K562 (cell line): ENCODE results near the gene KDM2B. TPM values are rescaled to one million over a fixed set of nuclear protein-coding genes. Genes with fewer than 3 reads are reported as not detected.
A peak's percentile ranks its signal among the peaks of the same experiment; 100 is the strongest.

Experiments used
- ATAC-seq: fragments of 200-7000 bp; cut with Tn5 transposase; 3 replicates; pipeline ENCODE4 v1.9.1; 2020; ENCODE audit warnings: moderate library complexity
- BruUV-seq: library from RNA; stranded (reverse); fragments of 400-500 nt; replicated peaks from 2 replicates; lab custom pipeline; 2021; lab: Mats Ljungman, UMichigan
- CTCF ChIA-PET: fragments of 300-600 bp; formaldehyde crosslinking; extraction: SDS; loops from one replicate; lab custom pipeline; 2021; ENCODE audit warnings: low intra/inter-chr PET ratio; lab: Yijun Ruan, JAX
- POLR2A ChIA-PET: fragments of 300-600, 350-650 bp; sonication (Branson Sonifier 250); formaldehyde crosslinking; extraction: SDS; loops from one replicate; lab custom pipeline; 2021; ENCODE audit warnings: antibody characterized with exemption, inconsistent platforms; lab: Yijun Ruan, JAX
- DNase-seq, 4 experiments: peaks; one replicate each; pipeline versions ENCODE4 v3.0.0 to v3.0.0-alpha.2; 2011 to 2018; ENCODE audit warnings: low spot score in 3 of 4, mixed read lengths in 3 of 4; ENCODE audit errors: extremely low read depth in 1 of 4
- FAIRE-seq: peaks from 2 replicates; lab custom pipeline; 2011; peaks lifted over from hg19 to GRCh38; lab: Jason Lieb, UNC
- H2AFZ ChIP-seq: 2 replicates; pipeline ENCODE4 v1.6.0; 2011; ENCODE audit warnings: low read depth, low read length, control low read depth, inconsistent platforms
- H3K27ac ChIP-seq: fragments of 200-600 bp; 3 replicates; pipeline ENCODE4 v1.8.0; 2011; ENCODE audit warnings: low read depth, mild to moderate bottlenecking, control low read depth, inconsistent platforms, low read length, moderate library complexity, mixed read lengths; ENCODE audit errors: extremely low read depth
- H3K27me3 ChIP-seq, 2 experiments: fragments of 300-600 bp in 1 of 2; 2 replicates in 1 of 2; 3 replicates in 1 of 2; pipeline versions ENCODE4 v1.6.0 to v1.8.0; 2011; ENCODE audit warnings: inconsistent platforms in 2 of 2, low read length in 2 of 2, mild to moderate bottlenecking in 1 of 2, mixed read lengths in 1 of 2, moderate library complexity in 1 of 2; ENCODE audit not compliant: control insufficient read depth in 2 of 2, insufficient read depth in 2 of 2
- H3K36me3 ChIP-seq: fragments of 300-600 bp; 3 replicates; pipeline ENCODE4 v1.8.0; 2011; ENCODE audit warnings: mild to moderate bottlenecking, low read length, inconsistent platforms; ENCODE audit not compliant: control insufficient read depth, insufficient read depth
- H3K4me1 ChIP-seq, 2 experiments: fragments of 200-600 bp in 1 of 2; replicated peaks in 1 of 2; 2 replicates in 1 of 2; 3 replicates in 1 of 2; pipeline versions ENCODE4 v1.5.1 to v1.8.0; 2011; ENCODE audit warnings: inconsistent platforms in 2 of 2, low read length in 2 of 2, mild to moderate bottlenecking in 1 of 2, mixed read lengths in 1 of 2, moderate library complexity in 1 of 2; ENCODE audit not compliant: control insufficient read depth in 2 of 2, insufficient read depth in 2 of 2
- H3K4me2 ChIP-seq: 2 replicates; pipeline ENCODE4 v1.6.1; 2011; ENCODE audit warnings: low read length, control low read depth, inconsistent platforms, mixed read lengths; ENCODE audit not compliant: insufficient read depth
- H3K4me3 ChIP-seq: fragments of 200-600 bp; sonication (generic), shearing (Covaris generic); 2 replicates; pipeline ENCODE4 v1.5.1; 2016; ENCODE audit warnings: control low read depth, inconsistent platforms
- H3K79me2 ChIP-seq: fragments of 200-600 bp; 3 replicates; pipeline ENCODE4 v1.8.0; 2011; ENCODE audit warnings: low read length, inconsistent platforms; ENCODE audit not compliant: control insufficient read depth, insufficient read depth
- H3K9ac ChIP-seq, 2 experiments: 2 replicates each; pipeline versions ENCODE4 v1.6.0 to v1.6.1; 2011; ENCODE audit warnings: low read depth in 2 of 2, low read length in 2 of 2, control low read depth in 1 of 2, inconsistent platforms in 1 of 2, mild to moderate bottlenecking in 1 of 2, mixed read lengths in 1 of 2; ENCODE audit not compliant: insufficient read depth in 1 of 2
- H3K9me1 ChIP-seq: one replicate; pipeline ENCODE4 v1.6.0; 2011; ENCODE audit warnings: inconsistent platforms, mild to moderate bottlenecking, low read length, moderate library complexity; ENCODE audit not compliant: control insufficient read depth, insufficient read depth
- H3K9me3 ChIP-seq: replicated peaks from 2 replicates; pipeline ENCODE4 v1.5.1; 2011; ENCODE audit warnings: low read depth, low read length, inconsistent platforms; ENCODE audit not compliant: control insufficient read depth, insufficient read depth
- H4K20me1 ChIP-seq: replicated peaks from 2 replicates; pipeline ENCODE4 v1.6.1; 2011; ENCODE audit warnings: low read length, inconsistent platforms, mixed read lengths; ENCODE audit not compliant: control insufficient read depth, insufficient read depth
- ATF3 ChIP-seq, 2 experiments: fragments of 450-650 bp in 1 of 2; sonication (generic) in 1 of 2; formaldehyde crosslinking in 1 of 2; IDR thresholded peaks in 1 of 2; conservative IDR thresholded peaks in 1 of 2; 2 replicates each; pipeline versions ENCODE4 v1.6.1 to v1.8.1; 2016 to 2023; ENCODE audit warnings: mild to moderate bottlenecking in 2 of 2, moderate library complexity in 2 of 2, inconsistent platforms in 1 of 2, missing genetic modification reagents in 1 of 2
- CHD1 ChIP-seq: fragments of 200-600 bp; sonication (generic); IDR thresholded peaks from one replicate; pipeline ENCODE4 v1.6.1; 2012; ENCODE audit warnings: mild to moderate bottlenecking, moderate library complexity, low read length, inconsistent platforms
- CREBBP ChIP-seq: IDR thresholded peaks from one replicate; pipeline ENCODE4 v1.6.1; 2012; ENCODE audit warnings: low read depth, mild to moderate bottlenecking, control low read depth, inconsistent platforms, low read length
- DPF2 ChIP-seq: fragments of 450-650 bp; IDR thresholded peaks from 2 replicates; pipeline ENCODE4 v1.6.1; 2016
- ELK3 ChIP-seq: fragments of 450-650 bp; formaldehyde crosslinking; IDR thresholded peaks from 2 replicates; pipeline ENCODE4 v1.4.0; 2020; ENCODE audit warnings: mild to moderate bottlenecking
- GTF2B ChIP-seq: IDR thresholded peaks from 2 replicates; pipeline ENCODE4 v1.6.1; 2011; ENCODE audit not compliant: insufficient read length; ENCODE audit errors: extremely low read depth
- HDAC8 ChIP-seq: fragments of 450-650 bp; IDR thresholded peaks from 2 replicates; pipeline ENCODE4 v1.6.1; 2016; ENCODE audit warnings: mild to moderate bottlenecking, missing genetic modification characterization, moderate library complexity, missing compliant biosample characterization
- NFE2 ChIP-seq: IDR thresholded peaks from 2 replicates; pipeline ENCODE4 v1.6.1; 2014; ENCODE audit warnings: antibody characterized with exemption, low read depth
- PHB2 ChIP-seq: fragments of 450-650 bp; IDR thresholded peaks from 2 replicates; pipeline ENCODE4 v1.6.1; 2017; ENCODE audit warnings: low read depth
- RBFOX2 ChIP-seq: fragments of 200-400 bp; formaldehyde crosslinking; IDR thresholded peaks from 2 replicates; pipeline ENCODE4 v1.6.1; 2017; ENCODE audit warnings: low read depth, mild to moderate bottlenecking, low read length, moderate library complexity
- SREBF2 ChIP-seq: sonication (generic); formaldehyde crosslinking; IDR thresholded peaks from 2 replicates; pipeline ENCODE4 v1.4.0; 2020; ENCODE audit warnings: mild to moderate bottlenecking, missing genetic modification reagents
- STAG1 ChIP-seq: sonication (generic); formaldehyde crosslinking; IDR thresholded peaks from 2 replicates; pipeline ENCODE4 v1.5.0; 2020; ENCODE audit warnings: missing genetic modification reagents, borderline replicate concordance
- ZBTB2 ChIP-seq: fragments of 450-650 bp; IDR thresholded peaks from 2 replicates; pipeline ENCODE4 v1.6.1; 2016; ENCODE audit warnings: antibody characterized with exemption
- ZKSCAN3 ChIP-seq: fragments of 250-450 bp; sonication (Bioruptor Pico); IDR thresholded peaks from 2 replicates; pipeline ENCODE4 v1.4.0; 2020
- WGBS: fragments of 100-300 bp; shearing (Covaris generic); methylation state at CpG from one replicate; pipeline ENCODE4 v1.1.6; 2016; ENCODE audit warnings: low coverage, mixed read lengths; ENCODE audit not compliant: insufficient coverage; ENCODE audit errors: missing lambda C conversion rate; 5-methylcytosine and 5-hydroxymethylcytosine counted together
- in situ Hi-C: fragments of 300-500 bp; cut with MboI; formaldehyde crosslinking; loops from 4 replicates; pipeline ENCODE4 v1.15.0; 2018; ENCODE audit warnings: inconsistent platforms, mixed read lengths
- intact Hi-C: fragments of 100-400 bp; cut with micrococcal nuclease; formaldehyde crosslinking; loops from 2 replicates; pipeline ENCODE4 v1.14.2; 2022
- polyA plus RNA-seq, 8 experiments: library from polyadenylated mRNA; depleted of rRNA in 4 of 8; stranded (reverse) in 5 of 8; unstranded in 3 of 8; fragments of >200 nt; fragmentation: Nextera tagmentation in 2 of 8; fragmentation: Illumina TruSeq in 1 of 8; extraction: Ambion mirVana in 2 of 8; extraction: Trizol in 1 of 8; gene quantifications; 2 replicates each; pipeline versions ENCODE4 v1.2.1 to v1.2.3, GENCODE V29; 2011 to 2014; ENCODE audit warnings: inconsistent platforms in 1 of 8, missing spikeins in 1 of 8
- total RNA-seq, 7 experiments: library from RNA; depleted of rRNA in 6 of 7; stranded (reverse); fragments of >200 nt in 6 of 7; fragmentation: Illumina TruSeq in 2 of 7; extraction: Trizol in 2 of 7; gene quantifications; 2 replicates each; pipeline versions ENCODE4 v1.2.1 to v1.2.3, GENCODE V29; 2011 to 2021; ENCODE audit warnings: low replicate concordance in 1 of 7

Gene KDM2B
- total and polyA plus RNA-seq, 9 of the 15 experiments (the other 6 are each of a cell fraction or from before 2014, with no cell fraction given) = 7.4 to 50.5 (median 22.5) TPM

- no peaks in the 10 kb centered on the region for H3K36me3 ChIP-seq
- no peaks in the 10 kb centered on the region for H3K79me2 ChIP-seq
- no peaks in the 10 kb centered on the region for H3K27me3 ChIP-seq
- BruUV-seq = no TSS peak
- FAIRE-seq = no peak
- H4K20me1 ChIP-seq = 0 out of 2 replicates have a peak, but pooled peaks cover 4% of the 10 kb centered on the region
- no peaks in the 10 kb centered on the region for H3K9me1 ChIP-seq
- TF ChIP-seq GTF2B (no peak), CREBBP (no peak), RBFOX2 (no peak), ATF3 (IDR thresholded peaks at IDR 0.05) (no peak), ATF3 (CRISPR knock-in tag; conservative IDR thresholded peaks at IDR 0.05) (no peak), STAG1 (no peak), ELK3 (CRISPR knock-in tag) (no peak), NFE2 (no peak), DPF2 (no peak), PHB2 (no peak), SREBF2 (CRISPR knock-in tag) (no peak), CHD1 (no peak), ZBTB2 (no peak), HDAC8 (tag) (no peak), ZKSCAN3 (CRISPR knock-in tag) (no peak)
- in situ Hi-C loops (no loop called here), intact Hi-C loops (no loop called here)
- no peak overlapping the region for H3K4me3 ChIP-seq
- no peaks in the 10 kb centered on the region for H3K9me3 ChIP-seq
- ChIA-PET POLR2A (interaction anchor here (0.6 kb wide), 1 partner anchor 23 kb away, joined by 3 read pairs; no protein-coding TSS in a partner anchor), CTCF (interaction anchor here (0.8 kb wide), 1 partner anchor 248 kb away, joined by 3 read pairs; no protein-coding TSS in a partner anchor)
- H3K27ac ChIP-seq = no peak overlapping the region
- H3K4me2 ChIP-seq = no peak overlapping the region
- H3K4me1 ChIP-seq = peaks cover 0 to 33% of the 10 kb centered on the region in 2 experiments; a peak in 3 of 5 replicates
- H3K9ac ChIP-seq = peak overlapping the region in 1 of 2 experiments; percentile 82; a peak in 2 of 4 replicates
- ATAC-seq = no peak
- 27% methylated on average over 16 of the region's 16 CpGs for whole genome bisulfite sequencing
- DNase-seq = no peak
- no peak overlapping the region for H2AFZ ChIP-seq
Observed at GRCh38 chr12:121524196-121524916, 56.5 kb downstream of the KDM2B start.
